Upper lobe of right lung (tissue), 1 donor: ENCODE results near the gene NDRG4. TPM values are rescaled to one million over a fixed set of nuclear protein-coding genes. Genes with fewer than 3 reads are reported as not detected.

Source experiments
- ATAC-seq: fragments of 200-7000 bp; cut with Tn5 transposase; one replicate; pipeline ENCODE4 v1.9.1; 2020; ENCODE audit warnings: mild to moderate bottlenecking, moderate library complexity
- DNase-seq: peaks from one replicate; pipeline ENCODE4 v3.0.0-alpha.2; 2020
- H3K27ac ChIP-seq: fragments of 200-600 bp; one replicate; pipeline ENCODE4 v1.8.0; 2022
- H3K27me3 ChIP-seq: fragments of 200-600 bp; one replicate; pipeline ENCODE4 v1.8.0; 2022; ENCODE audit warnings: mild to moderate bottlenecking
- H3K36me3 ChIP-seq: fragments of 200-600 bp; one replicate; pipeline ENCODE4 v1.8.0; 2022
- H3K4me1 ChIP-seq: fragments of 200-600 bp; one replicate; pipeline ENCODE4 v1.8.0; 2022
- H3K4me3 ChIP-seq: fragments of 200-600 bp; one replicate; pipeline ENCODE4 v1.8.0; 2022; ENCODE audit warnings: mild to moderate bottlenecking
- H3K9me3 ChIP-seq: fragments of 200-600 bp; one replicate; pipeline ENCODE4 v1.8.0; 2022
- intact Hi-C: fragments of 100-400 bp; cut with DNase I; formaldehyde crosslinking; loops from one replicate; pipeline ENCODE4 v1.11.0; 2022
- long read RNA-seq: library from polyadenylated mRNA; unstranded; transcript quantifications from one replicate; pipeline ENCODE4 v2.0.0, GENCODE V29; 2021
- total RNA-seq: library from RNA; stranded (reverse); fragmentation: NEBNext Ultra II Directional; extraction: Animal tissue kit (Norgen Biotek cat#: 25700); gene quantifications from one replicate; pipeline ENCODE4 v1.2.1, GENCODE V29; 2021
- TF ChIP-seq, protein P1 (sequence below): fragments of 200-600 bp; IDR thresholded peaks from one replicate; pipeline ENCODE4 v1.8.0; 2022; ENCODE audit warnings: antibody characterized with exemption
- donor health status: DM: no; HTN: yes; CAD: no; lungs with severe emphysema.

NDRG4 gene
- total RNA-seq = 48.1 TPM
- long read RNA-seq, transcript NDRG4-204 (16 exons, 3,626 nt) = minor isoform, 17 of 154 reads
- long read RNA-seq, transcript NDRG4-219 (1 exons, 2,700 nt) = minor isoform, 21 of 154 reads
- long read RNA-seq, transcript NDRG4-201 (16 exons, 3,324 nt) = major isoform, 75 of 154 reads
- long read RNA-seq, partial matches to known transcripts = 6 of 154 reads
- long read RNA-seq, other reads (novel, unspliced or antisense) = 34 of 154 reads

DNA sequence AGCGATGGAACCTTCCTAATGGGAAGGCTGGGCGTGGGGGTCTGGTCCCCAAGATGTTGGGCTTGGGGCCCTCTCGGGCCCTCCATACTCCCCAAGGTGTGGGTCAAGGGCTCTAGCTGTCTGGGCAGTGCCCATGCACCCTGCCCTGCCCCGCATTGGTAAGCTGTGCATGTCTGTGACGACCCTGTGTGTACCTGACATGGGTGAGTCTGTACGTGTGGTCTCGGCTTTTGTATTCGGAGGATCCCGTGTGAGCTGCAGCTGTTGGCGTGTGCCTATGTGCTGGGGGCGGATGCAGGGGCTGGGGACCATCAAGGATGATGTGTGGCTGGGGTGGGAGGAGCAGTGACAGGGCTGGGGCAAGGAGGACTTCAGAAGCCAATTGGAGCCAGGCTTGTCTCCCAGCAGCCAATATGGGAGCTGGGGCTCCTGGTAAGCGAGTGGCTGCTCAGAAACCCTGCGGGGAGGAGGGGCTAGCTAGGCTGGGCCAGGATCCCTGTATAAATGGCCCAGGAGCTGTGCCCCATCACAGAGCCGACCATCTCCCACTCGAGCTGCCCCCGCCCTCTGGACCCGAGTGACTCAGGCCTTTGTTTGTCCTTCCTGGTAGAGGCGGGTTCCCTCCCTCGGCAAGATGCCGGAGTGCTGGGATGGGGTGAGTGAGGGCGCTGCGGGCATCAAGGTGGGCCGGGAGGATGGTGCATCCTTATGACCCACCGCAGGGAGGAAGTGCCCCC lies at the start of gene NDRG4:
Gene NDRG4, plus strand, starts transcription at position 529 of the 737 bp plus-strand sequence. Its CDS starts 106 bp downstream, at position 635.
- peak; percentile 5 for ATAC-seq
- TF ChIP-seq, protein P1, sequence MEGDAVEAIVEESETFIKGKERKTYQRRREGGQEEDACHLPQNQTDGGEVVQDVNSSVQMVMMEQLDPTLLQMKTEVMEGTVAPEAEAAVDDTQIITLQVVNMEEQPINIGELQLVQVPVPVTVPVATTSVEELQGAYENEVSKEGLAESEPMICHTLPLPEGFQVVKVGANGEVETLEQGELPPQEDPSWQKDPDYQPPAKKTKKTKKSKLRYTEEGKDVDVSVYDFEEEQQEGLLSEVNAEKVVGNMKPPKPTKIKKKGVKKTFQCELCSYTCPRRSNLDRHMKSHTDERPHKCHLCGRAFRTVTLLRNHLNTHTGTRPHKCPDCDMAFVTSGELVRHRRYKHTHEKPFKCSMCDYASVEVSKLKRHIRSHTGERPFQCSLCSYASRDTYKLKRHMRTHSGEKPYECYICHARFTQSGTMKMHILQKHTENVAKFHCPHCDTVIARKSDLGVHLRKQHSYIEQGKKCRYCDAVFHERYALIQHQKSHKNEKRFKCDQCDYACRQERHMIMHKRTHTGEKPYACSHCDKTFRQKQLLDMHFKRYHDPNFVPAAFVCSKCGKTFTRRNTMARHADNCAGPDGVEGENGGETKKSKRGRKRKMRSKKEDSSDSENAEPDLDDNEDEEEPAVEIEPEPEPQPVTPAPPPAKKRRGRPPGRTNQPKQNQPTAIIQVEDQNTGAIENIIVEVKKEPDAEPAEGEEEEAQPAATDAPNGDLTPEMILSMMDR = no peak
- intact Hi-C loops = no loop called here
- no peaks in the 10 kb centered on the region for H3K9me3 ChIP-seq
- DNase-seq = no peak
- H3K27ac ChIP-seq = no peak within 1 kb of the TSS
- peaks cover 4% of the 10 kb centered on the region for H3K4me1 ChIP-seq
- H3K4me3 ChIP-seq = no peak within 1 kb of the TSS
- no peaks in the 10 kb centered on the region for H3K36me3 ChIP-seq
- peaks cover 34% of the 10 kb centered on the region for H3K27me3 ChIP-seq

DNA sequence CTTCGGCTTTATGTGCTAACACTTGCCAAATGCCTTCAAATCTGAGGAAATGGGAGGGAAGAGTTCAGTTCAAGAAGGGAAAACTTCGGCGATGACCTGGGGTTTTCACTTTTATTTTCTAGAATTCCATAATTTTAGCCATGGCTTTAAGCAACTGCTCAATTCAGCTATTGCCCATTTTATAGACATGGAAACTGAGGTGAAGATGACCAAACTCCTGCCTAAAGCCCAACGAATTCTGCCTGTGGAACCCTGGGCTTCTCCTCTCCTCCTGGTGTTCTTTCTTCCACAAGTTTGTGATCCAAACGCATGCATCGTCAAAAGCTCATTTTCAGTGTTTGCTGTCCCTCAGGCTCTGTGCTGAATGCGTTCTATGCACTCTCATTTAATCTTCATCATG lies 49.4 kb upstream of the NDRG4 start:
- no peak overlapping the region for H3K4me3 ChIP-seq
- H3K4me1 ChIP-seq = no peaks in the 10 kb centered on the region
- ATAC-seq = no peak
- TF ChIP-seq, protein P1 = no peak
- no peaks in the 10 kb centered on the region for H3K27me3 ChIP-seq
- intact Hi-C loops = no loop called here
- no peaks in the 10 kb centered on the region for H3K9me3 ChIP-seq
- no peak for DNase-seq
- H3K36me3 ChIP-seq = no peaks in the 10 kb centered on the region
- H3K27ac ChIP-seq = no peak overlapping the region

DNA sequence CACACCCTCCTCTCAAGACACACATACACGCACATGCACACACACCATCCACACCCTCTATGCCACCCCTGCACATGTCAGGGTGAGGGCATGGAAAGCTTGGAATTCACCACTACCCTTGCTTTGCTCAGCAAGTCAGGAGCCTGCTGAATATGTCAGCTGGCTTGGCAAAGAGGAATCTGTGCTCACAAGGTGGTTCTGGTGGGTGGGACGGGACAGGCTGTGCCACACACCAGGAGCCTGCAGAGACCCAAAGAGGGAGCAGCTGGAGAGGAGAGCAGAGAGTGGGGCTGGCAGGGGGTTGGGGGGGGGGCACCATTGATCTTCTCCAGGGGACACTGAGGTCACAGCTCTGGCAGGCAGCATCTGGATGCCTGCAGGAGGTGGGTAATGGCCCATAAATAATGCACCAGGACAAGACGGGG lies 48.7 kb upstream of the NDRG4 start:
- TF ChIP-seq, protein P1 = no peak
- DNase-seq = no peak
- H3K4me3 ChIP-seq = no peak overlapping the region
- H3K27ac ChIP-seq = no peak overlapping the region
- H3K9me3 ChIP-seq = no peaks in the 10 kb centered on the region
- no peaks in the 10 kb centered on the region for H3K36me3 ChIP-seq
- intact Hi-C loops = no loop called here
- no peaks in the 10 kb centered on the region for H3K27me3 ChIP-seq
- ATAC-seq = peak; percentile 19
- no peaks in the 10 kb centered on the region for H3K4me1 ChIP-seq

DNA sequence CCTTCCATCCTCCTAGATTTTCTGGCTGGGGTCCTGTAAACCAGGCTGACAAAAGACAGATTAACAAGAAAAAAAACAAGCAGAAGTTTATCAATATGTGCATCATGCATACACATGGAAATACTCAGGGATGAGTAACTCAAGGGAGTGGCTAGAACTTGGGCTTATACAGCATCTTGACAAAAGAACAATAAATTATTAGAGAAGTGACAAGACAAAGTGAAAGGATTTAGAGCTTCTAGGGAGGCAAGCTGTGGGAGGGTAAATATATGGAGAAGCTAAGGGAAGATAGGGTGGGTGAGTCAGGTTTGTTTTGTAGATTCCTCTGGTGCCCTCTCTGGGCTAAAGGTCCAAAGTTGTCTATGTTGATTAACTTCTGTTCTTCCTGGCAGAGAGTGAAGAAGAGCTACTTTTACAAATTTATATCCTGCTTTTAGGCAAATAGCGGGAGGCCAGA lies 48.0 kb upstream of the NDRG4 start:
- Histone ChIP-seq H3K9me3 (no peaks in the 10 kb centered on the region), H3K4me3 (no peak overlapping the region), H3K27ac (no peak overlapping the region), H3K36me3 (no peaks in the 10 kb centered on the region), H3K4me1 (no peaks in the 10 kb centered on the region), H3K27me3 (no peaks in the 10 kb centered on the region)
- TF ChIP-seq, protein P1 = no peak
- ATAC-seq (no peak), DNase-seq (no peak)
- intact Hi-C loops = no loop called here

GRCh38 chr16:58452640-58453039 lies 47.3 kb upstream of the NDRG4 start:
- Histone ChIP-seq H3K9me3 (no peaks in the 10 kb centered on the region), H3K4me3 (no peak overlapping the region), H3K36me3 (no peaks in the 10 kb centered on the region), H3K27me3 (no peaks in the 10 kb centered on the region), H3K27ac (no peak overlapping the region), H3K4me1 (no peaks in the 10 kb centered on the region)
- ATAC-seq (no peak), DNase-seq (no peak)
- intact Hi-C loops = no loop called here
- TF ChIP-seq, protein P1 = no peak
